ENCODE results near the gene TTC4.

Gene TTC4

GRCh38 chr1:54715493-54716298 is at the start of gene TTC4:
Gene TTC4, plus strand, starts transcription at chr1:54715861. Its CDS starts 48 bp downstream, at chr1:54715909.
- DNase-seq (ENCODE audit: low spot score) = peak; percentile 80

GRCh38 chr1:54666333-54666732 is 49.3 kb upstream of the TTC4 start:
- DNase-seq (ENCODE audit: low spot score) = no peak

GRCh38 chr1:54667797-54668196 is 47.9 kb upstream of the TTC4 start:
- DNase-seq (ENCODE audit: low spot score) = no peak

- DNase-seq (ENCODE audit: low spot score) = no peak
These were observed 47.1 kb upstream of the TTC4 start for GRCh38 chr1:54668567-54668966.

GRCh38 chr1:54671985-54672608 is 43.6 kb upstream of the TTC4 start:
- peak; percentile 23 for DNase-seq (ENCODE audit: low spot score)

GRCh38 chr1:54678776-54679643 is 36.7 kb upstream of the TTC4 start:
- no peak for DNase-seq (ENCODE audit: low spot score)

GRCh38 chr1:54679706-54680105 is 36.0 kb upstream of the TTC4 start:
- no peak for DNase-seq (ENCODE audit: low spot score)

- DNase-seq (ENCODE audit: low spot score) = no peak
These were observed 35.3 kb upstream of the TTC4 start for GRCh38 chr1:54680387-54680786.

- DNase-seq (ENCODE audit: low spot score) = no peak
These were observed 34.3 kb upstream of the TTC4 start for GRCh38 chr1:54681358-54681757.

- no peak for DNase-seq (ENCODE audit: low spot score)
These were observed 32.2 kb upstream of the TTC4 start for GRCh38 chr1:54683453-54683852.

GRCh38 chr1:54685335-54685905 is 30.2 kb upstream of the TTC4 start:
- DNase-seq (ENCODE audit: low spot score) = no peak

GRCh38 chr1:54686155-54686554 is 29.5 kb upstream of the TTC4 start:
- no peak for DNase-seq (ENCODE audit: low spot score)

- DNase-seq (ENCODE audit: low spot score) = no peak
These were observed 20.9 kb upstream of the TTC4 start for GRCh38 chr1:54694771-54695170.

- DNase-seq (ENCODE audit: low spot score) = no peak
These were observed 20.4 kb upstream of the TTC4 start for GRCh38 chr1:54695221-54695620.

GRCh38 chr1:54695764-54696163 is 19.9 kb upstream of the TTC4 start:
- DNase-seq (ENCODE audit: low spot score) = no peak

GRCh38 chr1:54696262-54696661 is 19.4 kb upstream of the TTC4 start:
- no peak for DNase-seq (ENCODE audit: low spot score)

GRCh38 chr1:54697896-54698295 is 17.8 kb upstream of the TTC4 start:
- DNase-seq (ENCODE audit: low spot score) = no peak

GRCh38 chr1:54698346-54698745 is 17.3 kb upstream of the TTC4 start:
- no peak for DNase-seq (ENCODE audit: low spot score)

GRCh38 chr1:54699936-54700525 is 15.6 kb upstream of the TTC4 start:
- DNase-seq (ENCODE audit: low spot score) = no peak

GRCh38 chr1:54701066-54701465 is 14.6 kb upstream of the TTC4 start:
- no peak for DNase-seq (ENCODE audit: low spot score)

GRCh38 chr1:54701996-54702395 is 13.7 kb upstream of the TTC4 start:
- DNase-seq (ENCODE audit: low spot score) = no peak

GRCh38 chr1:54703471-54703870 is 12.2 kb upstream of the TTC4 start:
- DNase-seq (ENCODE audit: low spot score) = no peak
